HG03159 (cell line): ENCODE results near the gene C11orf68.

Experiments
- ATAC-seq: cut with Tn5 transposase; IDR thresholded peaks from one replicate; pipeline ENCODE4 v1.9.1; 2021; ENCODE audit warnings: mild to moderate bottlenecking, moderate library complexity; ENCODE audit not compliant: unreplicated experiment

The C11orf68 gene

DNA sequence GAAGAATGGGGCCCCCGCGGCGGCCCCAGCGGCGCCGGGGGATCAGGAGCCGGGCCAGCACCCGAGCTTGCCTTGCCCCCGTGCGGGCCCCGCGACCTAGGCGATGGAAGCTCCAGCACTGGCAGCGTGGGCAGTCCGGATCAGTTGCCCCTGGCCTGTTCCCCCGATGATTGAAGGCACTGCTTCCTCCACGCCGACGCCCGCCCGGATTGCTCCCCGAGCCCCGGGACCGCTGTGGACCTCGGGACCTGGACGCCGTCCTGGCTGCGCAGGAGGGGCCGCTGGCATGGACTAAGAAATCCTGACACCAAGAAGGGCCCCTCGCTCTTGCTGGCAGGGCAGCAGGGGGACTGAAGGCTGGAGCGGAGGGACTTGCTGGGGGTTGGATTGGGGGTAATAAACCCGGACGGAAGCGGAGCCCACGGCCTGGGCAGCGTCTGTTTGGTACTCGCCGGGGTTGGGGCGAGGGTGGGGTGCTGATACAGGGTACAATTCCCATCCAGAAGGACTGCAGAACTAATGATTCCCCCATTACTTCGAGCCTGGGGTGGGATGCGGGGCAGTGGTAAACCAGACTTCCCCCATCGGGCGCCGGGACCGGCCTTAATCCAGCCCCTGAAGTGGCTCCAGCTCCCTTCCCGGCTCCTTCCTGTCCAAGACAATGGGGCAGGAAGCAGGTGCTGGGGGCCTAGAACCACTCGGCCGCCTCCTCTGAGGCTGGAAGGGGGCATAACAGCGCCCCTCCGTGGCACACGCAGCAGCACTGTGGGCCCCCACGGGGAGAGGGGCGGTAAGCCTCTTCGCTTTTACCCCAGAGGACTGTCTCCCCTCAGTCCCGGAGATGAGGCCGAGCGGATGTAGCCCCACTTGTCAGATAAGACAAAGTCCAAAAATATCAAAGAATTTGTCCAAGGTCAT, 27.4 kb downstream of the C11orf68 start:
- ATAC-seq = no peak

DNA sequence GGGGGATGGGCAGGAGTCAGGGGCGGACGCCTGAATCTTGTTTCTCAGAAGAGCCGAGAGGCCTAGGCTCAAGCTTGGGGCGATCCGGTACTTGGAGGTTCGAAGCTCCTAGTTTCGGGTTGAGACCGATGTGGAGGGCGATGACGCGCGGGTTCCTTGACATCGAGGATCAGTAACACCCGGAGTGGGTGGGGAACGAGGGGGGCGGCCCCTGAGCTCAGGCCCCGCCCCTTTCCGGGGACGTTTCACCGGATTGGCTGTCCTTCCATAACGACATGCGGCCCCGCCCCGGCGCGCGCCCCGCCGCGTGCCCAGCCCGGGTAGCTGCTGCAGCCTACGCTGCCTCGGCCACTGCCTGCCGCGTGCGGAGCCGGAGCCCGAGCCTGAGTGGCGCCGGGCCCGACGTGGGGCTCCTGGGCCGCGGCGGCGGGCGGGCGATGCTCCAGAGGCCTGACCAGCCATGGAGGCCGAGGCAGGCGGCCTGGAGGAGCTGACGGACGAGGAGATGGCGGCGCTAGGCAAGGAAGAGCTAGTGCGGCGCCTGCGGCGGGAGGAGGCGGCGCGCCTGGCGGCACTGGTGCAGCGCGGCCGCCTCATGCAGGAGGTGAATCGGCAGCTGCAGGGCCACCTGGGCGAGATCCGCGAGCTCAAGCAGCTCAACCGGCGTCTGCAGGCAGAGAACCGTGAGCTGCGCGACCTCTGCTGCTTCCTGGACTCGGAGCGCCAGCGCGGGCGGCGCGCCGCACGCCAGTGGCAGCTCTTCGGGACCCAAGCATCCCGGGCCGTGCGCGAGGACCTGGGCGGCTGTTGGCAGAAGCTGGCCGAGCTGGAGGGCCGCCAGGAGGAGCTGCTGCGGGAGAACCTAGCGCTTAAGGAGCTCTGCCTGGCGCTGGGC, 28.3 kb downstream of the C11orf68 start, which contains the start of gene CCDC85B:
TSS of gene CCDC85B (plus strand) at position 350 of the 895 bp plus-strand sequence. CDS start at position 461, 111 bp downstream.
- peak; percentile 47 for ATAC-seq

DNA sequence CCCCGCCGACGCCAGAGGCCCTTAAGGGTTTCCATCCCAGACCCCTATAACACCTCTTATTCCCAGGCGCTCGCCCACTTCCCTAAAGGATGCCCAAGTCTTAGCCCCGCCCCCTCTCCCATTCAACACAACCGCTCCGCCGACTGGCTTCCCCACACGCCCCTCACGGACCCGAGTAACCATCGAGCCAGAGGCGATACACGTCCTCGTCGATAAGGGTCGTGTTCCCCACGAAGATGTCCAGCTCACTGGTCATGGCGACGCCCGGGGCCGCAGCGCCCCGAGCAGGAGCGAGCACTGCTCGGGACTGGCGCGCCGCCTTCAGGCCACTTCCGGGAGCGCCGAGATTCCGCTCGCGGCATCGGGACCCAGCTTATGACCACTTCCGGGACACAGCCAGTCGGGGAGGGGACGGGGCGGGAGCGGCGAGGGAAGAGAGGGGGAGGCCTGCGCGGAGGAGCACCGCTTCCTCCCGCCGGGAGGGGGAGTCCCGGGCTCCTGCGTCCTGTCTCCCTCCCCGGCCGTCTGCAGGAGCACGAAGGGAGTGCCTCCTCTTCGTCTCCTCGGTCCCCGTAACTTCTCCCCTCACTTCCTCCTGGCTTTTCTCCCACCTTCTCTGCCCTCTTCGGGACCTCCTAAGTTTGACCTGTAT, 30.6 kb downstream of the C11orf68 start, which contains the start of gene FIBP:
TSS of gene FIBP (minus strand) at position 309 of the 652 bp plus-strand sequence. CDS start at position 256, 53 bp downstream.
- peak; percentile 43 for ATAC-seq

DNA sequence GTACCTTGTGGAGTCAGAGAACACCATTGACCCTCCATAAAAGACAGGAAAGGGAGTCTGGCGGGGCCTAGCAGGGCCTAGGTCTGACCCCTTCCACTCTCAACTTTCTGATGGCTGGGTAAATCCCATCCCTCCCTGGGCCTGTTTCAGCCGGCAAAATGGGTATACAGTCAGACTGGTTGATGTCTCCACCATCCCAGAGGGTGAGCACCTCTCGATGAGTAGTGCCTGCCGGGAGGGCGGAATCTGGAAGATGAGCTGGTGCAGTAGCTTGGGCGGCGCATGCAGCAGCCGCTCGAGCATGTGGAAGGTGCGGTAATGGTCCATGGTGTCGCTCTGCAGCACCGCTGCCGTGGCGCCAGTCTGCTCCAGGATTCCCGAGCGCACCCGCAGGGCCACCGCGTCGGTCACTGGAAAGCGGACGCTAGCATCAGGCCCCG, 31.1 kb downstream of the C11orf68 start:
- no peak for ATAC-seq

DNA sequence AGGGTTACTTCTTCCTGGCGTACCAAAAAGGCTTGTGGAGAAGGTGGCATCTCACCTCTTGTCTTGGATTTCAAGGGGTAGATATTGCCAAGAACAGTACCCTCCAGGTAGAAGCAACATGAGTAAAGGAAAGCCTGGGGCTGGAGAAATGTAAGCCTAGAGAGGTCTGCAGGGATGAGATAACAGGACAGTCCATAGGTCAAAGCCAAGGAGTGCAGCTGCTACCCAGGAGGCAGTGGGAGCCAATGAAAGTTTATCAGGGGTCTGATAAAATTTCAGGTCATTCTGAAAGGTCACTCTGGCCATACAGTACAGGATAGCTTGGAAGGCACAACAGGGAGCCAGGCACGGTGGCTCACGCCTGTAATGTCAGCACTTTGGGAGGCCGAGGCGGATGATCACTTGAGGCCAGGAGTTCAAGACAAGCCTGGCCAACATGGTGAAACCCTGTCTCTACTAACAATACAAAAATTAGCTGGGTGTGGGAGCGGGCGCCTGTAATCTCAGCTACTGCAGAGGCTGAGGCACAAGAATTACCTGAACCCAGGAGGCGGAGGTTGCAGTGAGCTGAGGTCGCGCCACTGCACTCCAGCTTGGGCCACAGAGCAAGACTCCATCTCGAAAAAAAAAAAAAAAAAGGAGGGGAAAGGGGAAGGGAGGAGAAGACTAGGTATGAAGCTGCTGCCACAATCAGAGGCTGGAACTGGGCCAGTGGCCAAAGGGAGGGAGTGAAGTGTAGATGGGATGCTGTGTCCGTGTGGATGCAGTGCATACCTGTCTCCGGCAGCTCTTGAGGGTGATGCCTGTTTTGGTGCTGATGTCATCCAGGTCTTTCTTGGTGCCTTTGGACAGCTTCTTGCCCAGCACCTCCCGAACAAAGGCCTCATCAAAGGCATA, 31.8 kb downstream of the C11orf68 start:
- ATAC-seq = no peak

DNA sequence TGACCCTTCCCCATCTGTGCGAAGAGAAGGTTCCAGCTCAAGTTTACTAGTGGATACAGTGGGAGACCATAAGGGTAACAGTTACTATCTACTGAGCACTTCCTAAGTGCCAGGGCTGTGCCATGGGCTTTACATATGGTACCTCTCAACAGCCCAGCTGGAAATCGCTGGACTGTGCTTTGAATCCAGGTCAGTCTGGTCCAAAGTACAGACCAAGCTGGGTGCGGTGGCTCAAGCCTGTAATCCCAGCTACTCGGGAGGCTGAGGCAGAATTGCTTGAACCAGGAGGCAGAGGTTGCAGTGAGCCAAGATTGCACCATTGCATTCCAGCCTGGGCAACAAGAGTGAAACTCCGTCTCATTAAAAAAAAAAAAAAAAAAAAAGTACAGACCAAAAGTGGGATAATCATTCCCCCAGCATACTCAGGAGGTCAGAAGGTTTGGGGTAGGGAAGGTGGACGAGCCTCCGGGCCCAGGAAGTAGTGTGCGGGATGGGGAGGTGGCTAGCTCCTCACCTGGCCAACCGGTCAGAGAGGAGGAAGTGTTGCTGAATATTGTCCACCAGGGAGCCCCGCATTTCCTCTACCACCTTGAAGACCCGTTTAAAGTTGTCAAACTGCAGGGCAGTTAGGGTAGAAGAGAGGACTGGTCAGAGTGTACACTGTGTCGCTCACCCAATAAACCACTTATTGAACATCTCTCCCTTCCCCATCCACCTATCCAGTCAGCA, 32.9 kb downstream of the C11orf68 start:
- no peak for ATAC-seq

DNA sequence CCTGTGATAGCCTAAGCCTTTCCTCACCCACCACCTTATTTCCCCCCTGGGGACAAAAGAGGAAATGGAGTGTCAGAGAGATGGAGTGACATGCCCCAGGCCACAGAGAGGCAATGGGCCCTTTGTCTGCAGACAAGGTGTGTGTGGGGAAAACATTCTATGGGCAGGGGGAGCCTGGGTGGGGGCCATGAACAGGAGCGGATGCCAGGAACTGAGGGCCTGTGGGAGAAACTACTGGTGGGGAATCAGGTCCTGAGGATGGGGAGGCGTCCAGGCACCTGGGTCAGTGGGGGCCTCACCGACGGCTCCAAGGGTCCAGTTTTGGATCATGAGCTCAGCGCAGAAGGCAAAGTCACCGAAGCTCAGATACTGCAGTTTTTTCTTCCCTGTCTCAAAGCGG, 33.6 kb downstream of the C11orf68 start:
- ATAC-seq = no peak

DNA sequence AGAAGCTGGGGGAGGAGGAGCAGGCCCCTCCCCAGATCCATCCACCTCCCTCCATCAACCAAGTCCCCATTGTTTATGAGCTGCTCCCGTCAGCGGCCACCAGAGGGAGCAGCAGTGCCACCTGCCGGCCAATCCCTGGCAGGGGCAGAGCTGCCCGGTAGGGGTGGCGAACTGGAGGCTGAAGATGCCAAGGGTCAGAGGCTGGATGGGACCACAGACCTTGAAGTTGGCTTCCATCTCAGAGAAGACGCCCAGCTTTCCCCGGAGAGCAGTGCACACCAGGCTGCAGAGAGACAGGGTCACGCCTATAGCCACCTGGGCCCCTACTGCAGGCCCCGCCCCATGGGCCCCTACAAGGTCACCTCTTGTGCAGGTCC, 34.2 kb downstream of the C11orf68 start:
- no peak for ATAC-seq

DNA sequence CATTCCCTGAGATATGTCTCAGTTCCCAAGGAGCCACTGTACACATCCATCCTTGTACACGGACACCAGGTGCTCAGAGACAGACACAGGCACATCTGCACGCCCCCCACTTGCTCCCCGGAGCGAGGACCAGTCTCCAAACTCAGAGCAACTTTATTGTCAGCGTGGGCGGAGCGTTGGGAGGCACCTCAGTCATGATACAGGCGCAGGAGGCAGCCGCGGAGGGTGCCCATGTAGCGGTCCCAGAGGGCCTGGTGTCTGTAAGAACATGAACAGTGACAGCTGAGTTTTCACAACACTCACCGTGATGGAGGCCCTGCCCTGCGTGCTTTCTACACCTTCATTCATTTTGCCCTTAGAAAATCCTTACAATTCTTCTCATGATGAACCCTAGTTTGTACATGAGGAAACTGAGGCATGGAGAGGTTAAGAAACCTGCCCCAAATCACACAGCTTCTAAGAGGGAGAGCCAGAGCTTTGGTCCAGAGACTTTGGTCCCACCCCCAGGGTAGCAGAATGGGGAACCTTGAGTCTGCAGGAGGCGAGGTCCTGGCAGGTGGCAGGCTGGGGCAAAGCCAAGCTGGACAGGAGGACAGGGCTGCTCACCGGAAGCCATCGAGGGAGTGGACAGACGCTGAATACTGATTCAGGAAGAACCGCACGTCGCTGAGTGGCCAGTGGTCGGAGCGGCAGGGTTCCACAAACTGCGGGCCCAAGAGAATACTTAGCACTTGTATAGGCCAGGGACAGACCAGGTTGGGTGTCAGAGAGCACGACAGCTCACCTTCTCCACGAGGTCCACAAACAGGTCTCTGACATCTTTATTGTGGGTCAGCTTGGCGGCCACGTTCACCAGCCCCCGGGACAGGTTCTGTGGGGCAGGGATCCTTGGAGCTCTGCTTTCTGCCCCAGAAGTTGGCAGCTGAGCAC, 34.8 kb downstream of the C11orf68 start:
- no peak for ATAC-seq

DNA sequence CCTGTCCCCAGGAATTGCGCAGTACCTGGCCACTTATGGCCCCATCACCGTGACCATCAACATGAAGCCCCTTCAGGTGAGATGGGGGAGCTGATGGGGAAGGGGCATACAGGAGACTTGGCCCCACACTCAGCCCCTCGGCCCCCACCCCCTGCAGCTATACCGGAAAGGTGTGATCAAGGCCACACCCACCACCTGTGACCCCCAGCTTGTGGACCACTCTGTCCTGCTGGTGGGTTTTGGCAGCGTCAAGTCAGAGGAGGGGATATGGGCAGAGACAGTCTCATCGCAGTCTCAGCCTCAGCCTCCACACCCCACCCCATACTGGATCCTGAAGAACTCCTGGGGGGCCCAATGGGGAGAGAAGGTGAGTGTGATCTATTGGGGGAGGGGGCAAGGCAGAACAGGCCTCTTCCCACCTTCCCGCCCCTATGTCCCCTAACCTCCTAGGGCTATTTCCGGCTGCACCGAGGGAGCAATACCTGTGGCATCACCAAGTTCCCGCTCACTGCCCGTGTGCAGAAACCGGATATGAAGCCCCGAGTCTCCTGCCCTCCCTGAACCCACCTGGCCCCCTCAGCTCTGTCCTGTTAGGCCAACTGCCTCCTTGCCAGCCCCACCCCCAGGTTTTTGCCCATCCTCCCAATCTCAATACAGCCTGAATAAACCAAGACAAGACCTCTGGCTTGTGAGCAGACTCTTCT, 35.7 kb downstream of the C11orf68 start:
- no peak for ATAC-seq

DNA sequence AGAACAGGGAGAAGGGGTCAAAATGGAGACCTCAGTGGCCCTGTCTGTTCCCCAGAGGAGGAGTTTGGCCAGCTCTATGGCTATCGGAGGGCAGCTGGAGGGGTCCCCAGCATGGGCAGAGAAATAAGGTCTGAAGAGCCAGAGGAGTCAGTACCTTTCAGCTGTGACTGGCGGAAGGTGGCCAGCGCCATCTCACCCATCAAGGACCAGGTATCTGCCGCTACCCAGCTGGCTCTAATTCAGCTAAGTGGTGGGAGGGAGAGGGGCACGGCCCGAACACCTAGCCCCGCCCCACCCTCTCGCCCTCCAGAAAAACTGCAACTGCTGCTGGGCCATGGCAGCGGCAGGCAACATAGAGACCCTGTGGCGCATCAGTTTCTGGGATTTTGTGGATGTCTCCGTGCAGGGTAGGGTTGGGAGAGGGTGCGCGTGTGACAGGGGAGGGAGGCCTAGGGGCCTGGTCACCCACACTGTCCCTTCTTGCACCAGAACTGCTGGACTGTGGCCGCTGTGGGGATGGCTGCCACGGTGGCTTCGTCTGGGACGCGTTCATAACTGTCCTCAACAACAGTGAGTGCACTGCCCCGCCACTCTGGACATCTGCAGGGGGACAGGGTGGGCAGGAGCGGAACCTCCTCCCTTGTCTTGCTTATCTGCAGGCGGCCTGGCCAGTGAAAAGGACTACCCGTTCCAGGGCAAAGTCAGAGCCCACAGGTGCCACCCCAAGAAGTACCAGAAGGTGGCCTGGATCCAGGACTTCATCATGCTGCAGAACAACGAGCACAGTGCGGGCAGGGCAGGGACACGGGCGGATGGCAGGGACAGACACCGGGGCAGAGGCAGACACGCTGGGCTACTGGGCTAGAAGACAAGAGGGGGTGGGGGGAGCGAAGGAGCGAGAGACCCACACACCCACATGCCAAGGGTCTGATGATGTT, 36.5 kb downstream of the C11orf68 start:
- no peak for ATAC-seq

DNA sequence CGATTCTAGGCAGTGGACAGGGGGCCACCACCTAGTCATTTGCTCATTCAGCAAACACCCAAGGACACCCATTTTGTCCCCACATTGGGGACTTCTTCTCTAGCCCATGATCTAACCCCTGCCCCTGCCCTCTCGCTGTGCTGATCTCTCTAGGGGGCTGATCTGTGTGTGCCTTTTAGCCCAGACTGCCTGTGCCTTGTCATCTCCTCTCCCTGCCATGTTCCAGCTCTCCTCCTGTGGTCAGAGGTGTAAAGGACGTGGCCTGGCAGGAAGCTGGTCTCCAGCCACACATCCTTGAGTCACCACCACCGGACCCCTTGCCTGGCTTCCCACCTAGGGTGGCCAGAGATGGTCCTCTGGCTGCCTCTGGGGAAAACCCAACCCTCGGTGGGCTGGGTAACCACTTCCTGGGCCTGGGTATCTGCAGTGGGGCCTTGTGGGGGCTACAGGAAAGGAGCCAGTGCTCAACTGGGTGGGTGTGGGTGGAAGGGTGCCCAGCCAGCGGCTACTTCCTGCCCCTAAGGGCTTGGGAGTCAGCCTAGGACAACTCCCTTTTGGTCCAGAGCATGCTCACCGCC, 37.9 kb downstream of the C11orf68 start:
- no peak for ATAC-seq

DNA sequence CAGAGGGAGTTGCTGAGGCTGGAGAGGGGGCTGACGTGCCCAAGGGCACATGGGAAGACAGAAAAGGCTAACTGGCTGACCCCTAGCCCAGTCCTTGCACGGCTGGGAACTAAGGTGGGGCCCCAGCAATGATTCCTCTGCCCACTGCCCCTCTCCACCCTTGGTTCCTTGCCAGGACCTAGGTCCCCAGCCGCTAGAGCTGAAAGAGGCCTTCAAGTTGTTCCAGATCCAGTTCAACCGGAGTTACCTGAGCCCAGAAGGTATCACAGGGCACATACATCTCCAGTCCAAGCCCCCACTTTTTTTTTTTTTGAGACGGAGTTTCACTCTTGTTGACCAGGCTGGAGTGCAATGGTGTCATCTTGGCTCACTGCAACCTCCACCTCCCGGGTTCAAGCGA, 38.8 kb downstream of the C11orf68 start:
- no peak for ATAC-seq

DNA sequence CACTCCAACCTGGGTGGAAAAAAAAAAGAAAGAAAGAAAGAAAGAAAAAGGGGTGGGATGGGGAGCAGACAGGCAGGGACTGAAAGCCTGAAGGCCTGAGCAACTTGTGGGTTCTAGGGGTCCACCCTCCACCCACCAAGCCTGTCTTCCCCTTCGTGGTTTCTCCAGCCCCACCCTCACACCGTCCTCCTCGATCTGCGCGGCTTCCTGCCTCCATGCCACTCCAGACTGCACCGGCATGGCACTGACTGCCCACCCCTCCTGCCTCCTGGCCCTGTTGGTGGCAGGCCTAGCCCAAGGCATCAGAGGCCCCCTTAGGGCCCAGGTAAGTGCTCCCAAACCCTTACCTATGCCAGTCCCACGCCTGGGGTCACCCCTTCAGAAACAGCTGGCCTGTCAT, 39.2 kb downstream of the C11orf68 start, which contains the start of gene CTSW:
TSS of gene CTSW (plus strand) at position 221 of the 400 bp plus-strand sequence. CDS start at position 239, 18 bp downstream.
- ATAC-seq = no peak

DNA sequence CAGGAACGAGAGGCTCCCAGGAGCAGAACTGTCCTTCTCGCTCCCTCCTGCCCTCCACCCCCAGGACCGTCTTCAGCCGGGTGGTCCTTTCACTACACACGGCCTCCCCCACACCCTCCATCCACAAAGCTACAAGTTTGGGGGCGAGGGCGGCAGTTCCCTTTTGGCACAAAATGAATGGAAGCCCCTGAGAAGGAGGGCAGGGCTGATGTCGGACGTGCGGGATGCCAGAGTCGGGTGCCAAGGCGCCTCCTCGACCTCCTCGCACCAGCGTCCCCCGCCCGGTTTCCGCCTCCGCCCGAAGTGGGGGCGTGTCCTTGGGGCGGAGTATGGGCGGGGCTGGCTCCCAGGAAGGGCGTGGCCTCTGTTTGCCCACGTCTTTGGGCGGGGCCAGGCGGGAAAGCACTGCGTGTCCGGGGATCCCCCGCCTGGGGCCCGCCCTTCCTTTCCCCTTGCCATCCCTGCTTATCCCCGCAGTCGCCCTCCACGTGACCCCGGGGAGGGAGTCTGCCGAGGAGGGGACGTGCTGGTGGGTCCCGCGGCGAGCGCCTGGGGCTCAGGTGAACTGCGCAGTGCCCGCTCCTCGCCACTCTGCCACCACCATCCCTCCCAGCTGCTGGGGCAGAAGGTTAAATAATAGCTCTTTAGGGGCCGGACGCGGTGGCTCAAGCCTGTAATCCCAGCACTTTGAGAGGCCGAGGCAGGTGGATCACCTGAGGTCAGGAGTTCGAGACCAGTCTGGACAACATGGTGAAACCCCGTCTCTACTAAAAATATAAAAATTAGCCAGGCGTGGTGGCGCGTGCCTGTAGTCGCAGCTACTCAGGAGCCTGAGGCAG, 45.3 kb downstream of the C11orf68 start:
- peak; percentile 74 for ATAC-seq
